Colonic mucosa (tissue), 4 donors: ENCODE measurements around the gene FFAR1. TPM values are rescaled to one million over a fixed set of nuclear protein-coding genes. Genes with fewer than 3 reads are reported as not detected.

Source experiments
- DNase-seq: peaks from one replicate; pipeline ENCODE4 v3.0.0-alpha.2; 2020
- H3K27ac ChIP-seq: fragments of 200-600 bp; one replicate; pipeline ENCODE4 v1.8.0; 2021
- H3K27me3 ChIP-seq: fragments of 200-600 bp; one replicate; pipeline ENCODE4 v1.8.0; 2021
- H3K36me3 ChIP-seq: fragments of 200-600 bp; one replicate; pipeline ENCODE4 v1.8.0; 2021
- H3K4me1 ChIP-seq: fragments of 200-600 bp; one replicate; pipeline ENCODE4 v1.8.0; 2021; ENCODE audit warnings: mild to moderate bottlenecking
- H3K4me3 ChIP-seq: fragments of 200-600 bp; one replicate; pipeline ENCODE4 v1.8.0; 2021
- H3K9ac ChIP-seq, 2 donors: one replicate each; pipeline ENCODE4 v1.7.0; 2013; ENCODE audit warnings: control low read depth in 2 of 2, low read depth in 2 of 2, low read length in 2 of 2
- H3K9me3 ChIP-seq: fragments of 200-600 bp; one replicate; pipeline ENCODE4 v1.8.0; 2021
- CTCF ChIP-seq: fragments of 200-600 bp; IDR thresholded peaks from one replicate; pipeline ENCODE4 v1.8.0; 2022; ENCODE audit warnings: antibody characterized with exemption, mild to moderate bottlenecking
- intact Hi-C: fragments of 100-400 bp; cut with DNase I; formaldehyde crosslinking; loops from one replicate; pipeline ENCODE4 v1.14.1; 2022
- total RNA-seq, 2 donors: library from RNA; stranded (reverse); fragmentation: NEBNext Ultra II Directional in 1 of 2; extraction: Animal tissue kit (Norgen Biotek cat#: 25700) in 1 of 2; gene quantifications; one replicate each; pipeline ENCODE4 v1.2.1, GENCODE V29; 2021
- donor health status: healthy.
- donor health status: DM: no; HTN: no; CAD: no.
- donor health status: DM: no; HTN: no; CAD: no.

The FFAR1 gene
- total RNA-seq, 2 donors from 2014 or later: not detected

GRCh38 chr19:35321291-35321690 lies 26.4 kb upstream of the FFAR1 start:
- Histone ChIP-seq H3K27me3 (no peaks in the 10 kb centered on the region), H3K9me3 (no peaks in the 10 kb centered on the region), H3K9ac (no peak overlapping the region), H3K27ac (no peak overlapping the region), H3K4me1 (no peaks in the 10 kb centered on the region), H3K36me3 (no peaks in the 10 kb centered on the region), H3K4me3 (no peak overlapping the region)
- DNase-seq: no peak
- intact Hi-C loops: no loop called here
- TF ChIP-seq CTCF: no peak

GRCh38 chr19:35322014-35322413 lies 25.7 kb upstream of the FFAR1 start:
- no peaks in the 10 kb centered on the region for H3K27me3 ChIP-seq
- intact Hi-C loops: no loop called here

GRCh38 chr19:35327642-35328041 lies 20.1 kb upstream of the FFAR1 start:
- intact Hi-C loops: no loop called here
- no peak overlapping the region for H3K4me3 ChIP-seq
- H3K27me3 ChIP-seq: no peaks in the 10 kb centered on the region

More at GRCh38 chr19:35322014-35322413, 25.7 kb upstream of the FFAR1 start:
- no peaks in the 10 kb centered on the region for H3K36me3 ChIP-seq
- TF ChIP-seq CTCF: no peak
- H3K4me1 ChIP-seq: no peaks in the 10 kb centered on the region
- H3K9ac ChIP-seq: no peak overlapping the region
- H3K27ac ChIP-seq: no peak overlapping the region
- no peak for DNase-seq
- H3K9me3 ChIP-seq: no peaks in the 10 kb centered on the region
- H3K4me3 ChIP-seq: no peak overlapping the region

GRCh38 chr19:35328851-35329285 lies 18.8 kb upstream of the FFAR1 start, which contains the start of gene CD22:
Gene CD22 (plus strand): TSS chr19:35329187. CDS start chr19:35332041, 2,854 bp downstream.
- Histone ChIP-seq H3K9me3 (no peaks in the 10 kb centered on the region), H3K36me3 (no peaks in the 10 kb centered on the region), H3K27ac (no peak within 1 kb of the TSS), H3K4me3 (no peak within 1 kb of the TSS), H3K9ac (no peak within 1 kb of the TSS), H3K27me3 (no peaks in the 10 kb centered on the region), H3K4me1 (no peaks in the 10 kb centered on the region)
- DNase-seq: no peak
- no peak for TF ChIP-seq CTCF
- intact Hi-C loops: no loop called here

More at GRCh38 chr19:35327642-35328041, 20.1 kb upstream of the FFAR1 start:
- Histone ChIP-seq H3K9ac (no peak overlapping the region), H3K36me3 (no peaks in the 10 kb centered on the region), H3K9me3 (no peaks in the 10 kb centered on the region), H3K4me1 (no peaks in the 10 kb centered on the region), H3K27ac (no peak overlapping the region)
- no peak for TF ChIP-seq CTCF
- no peak for DNase-seq

GRCh38 chr19:35329323-35329722 lies 18.4 kb upstream of the FFAR1 start:
- no peaks in the 10 kb centered on the region for H3K36me3 ChIP-seq
- no peaks in the 10 kb centered on the region for H3K9me3 ChIP-seq
- DNase-seq: no peak
- H3K27me3 ChIP-seq: no peaks in the 10 kb centered on the region
- no peak overlapping the region for H3K9ac ChIP-seq
- intact Hi-C loops: no loop called here
- H3K4me1 ChIP-seq: no peaks in the 10 kb centered on the region
- H3K27ac ChIP-seq: no peak overlapping the region
- no peak for TF ChIP-seq CTCF
- no peak overlapping the region for H3K4me3 ChIP-seq
